Activated T-cell treated with anti-CD3 and anti-CD28 coated beads, Interleukin-2, amount 50 U/mL, for 48 hours (primary cell): Measurements from ENCODE around the gene GPR55.
A peak's percentile ranks its signal among the peaks of the same experiment; 100 is the strongest.
"Not testable (repeated sequence)": the region's sequence is repeated elsewhere in the genome, so short reads cannot be mapped to it uniquely, and the experiment has no call there.

Source experiments
- DNase-seq, 2 experiments: peaks; one replicate each; pipeline ENCODE4 v3.0.0-alpha.2; 2020

The GPR55 gene

DNA sequence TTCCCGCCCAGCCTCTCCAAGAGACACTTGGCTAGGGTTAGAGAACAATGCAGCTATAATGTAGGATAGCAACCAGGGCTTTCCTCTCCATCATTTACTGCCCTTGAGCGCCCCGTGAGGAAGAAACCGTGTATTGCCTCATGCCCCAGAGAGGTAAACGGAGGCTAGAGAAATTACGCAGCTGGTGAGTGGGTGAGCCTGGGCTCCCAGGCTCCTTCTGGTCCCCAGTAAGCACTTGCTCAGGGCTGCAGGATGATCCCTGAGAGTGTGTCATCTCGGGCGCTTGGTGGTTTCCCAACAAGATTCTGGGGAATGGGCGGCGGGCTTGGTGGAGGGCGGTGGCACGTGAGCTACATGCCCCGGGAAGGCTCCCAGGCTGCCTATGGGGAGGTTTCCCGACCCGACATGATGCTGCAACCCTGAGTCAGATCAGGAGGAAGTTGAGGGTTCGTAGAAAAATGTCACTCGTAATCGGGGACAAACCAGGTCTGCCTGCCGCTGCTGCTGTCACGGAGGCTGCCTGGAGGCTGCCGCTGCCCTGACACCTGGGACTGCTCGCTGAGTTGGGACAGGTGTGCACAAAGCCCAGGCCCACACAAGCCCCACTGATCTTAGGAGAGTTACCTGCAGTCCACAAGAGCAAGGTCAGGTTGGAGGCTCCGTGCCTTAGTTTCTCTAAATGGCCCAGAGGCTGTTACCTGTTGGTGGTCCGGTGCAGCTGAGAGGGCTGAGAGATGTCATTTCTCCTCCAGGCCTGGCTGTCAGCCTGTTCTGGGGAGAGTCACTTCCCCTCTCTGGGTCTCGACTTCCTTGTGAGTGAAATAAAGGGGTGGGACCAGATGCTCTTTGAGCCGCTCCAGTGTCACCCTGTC is at the start of gene GPR55:
GPR55 (minus strand) TSS at position 773 of the 872 bp plus-strand sequence. CDS start 14,280 bp downstream, outside the sequence.
- DNase-seq = peak; percentile 84 to 88

DNA sequence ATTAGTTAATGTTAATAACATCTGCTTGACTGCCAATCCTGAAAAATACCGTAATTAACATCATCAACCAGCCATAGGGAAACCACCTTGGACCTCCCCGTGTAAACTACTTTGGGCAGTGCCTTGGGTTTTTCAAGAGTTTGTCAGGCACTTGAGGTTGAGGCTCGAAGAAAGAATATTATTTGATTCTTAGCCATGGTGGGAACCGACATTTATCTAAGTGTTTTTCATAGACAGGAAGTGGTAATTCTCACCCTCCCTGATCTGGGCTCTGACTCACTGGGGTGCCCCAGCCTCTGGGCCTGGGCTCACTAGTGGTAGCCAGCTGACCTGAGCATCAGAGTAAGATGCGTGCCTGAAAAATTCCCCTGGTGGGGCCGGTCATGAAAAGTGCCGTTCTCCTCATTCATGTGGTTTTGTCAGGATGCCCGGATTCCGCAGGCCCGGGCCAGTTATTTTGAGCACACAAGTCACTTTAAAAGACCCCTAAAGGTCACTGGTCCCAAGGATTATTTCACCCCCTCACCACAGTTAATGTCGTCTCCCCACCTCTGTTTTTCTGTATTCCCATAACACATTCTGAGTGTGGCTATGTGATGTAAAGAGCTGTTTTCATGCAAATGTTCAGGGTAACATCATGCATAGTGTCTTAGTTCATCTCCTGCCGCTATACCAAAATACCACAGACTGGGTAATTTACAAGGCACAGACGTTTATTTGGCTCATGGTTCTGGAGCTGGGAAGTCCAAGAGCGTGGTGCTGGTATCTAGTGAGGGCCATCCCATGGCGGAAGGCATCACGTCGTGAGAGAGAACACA is 49.3 kb upstream of the GPR55 start:
- DNase-seq = peak; percentile 79 to 81

DNA sequence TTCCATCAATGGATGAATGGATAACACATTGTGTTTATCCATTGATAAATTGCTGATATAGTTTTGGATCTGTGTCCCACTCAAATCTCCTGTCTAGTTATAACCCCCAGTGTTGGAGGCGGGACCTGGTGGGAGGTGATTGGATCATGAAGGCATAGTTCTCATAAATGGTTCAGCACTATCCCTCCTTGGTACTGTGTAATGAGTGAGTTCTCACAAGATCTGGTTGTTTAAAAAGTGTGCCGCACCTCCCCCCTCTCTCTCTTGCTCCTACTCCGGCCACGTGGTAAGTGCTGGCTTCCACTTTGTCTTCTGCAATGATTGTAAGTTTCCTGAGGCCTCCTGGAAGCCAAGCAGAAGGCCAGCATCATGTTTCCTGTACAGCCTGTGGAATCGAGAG is 47.0 kb upstream of the GPR55 start:
- DNase-seq = peak; percentile 10 to 11

- DNase-seq = peak in 1 of 2 experiments; percentile 10
Measured at GRCh38 chr2:230969659-230970015, 44.6 kb upstream of the GPR55 start.

GRCh38 chr2:230968921-230969658 is 44.0 kb upstream of the GPR55 start:
- peak; percentile 12 to 16 for DNase-seq

DNA sequence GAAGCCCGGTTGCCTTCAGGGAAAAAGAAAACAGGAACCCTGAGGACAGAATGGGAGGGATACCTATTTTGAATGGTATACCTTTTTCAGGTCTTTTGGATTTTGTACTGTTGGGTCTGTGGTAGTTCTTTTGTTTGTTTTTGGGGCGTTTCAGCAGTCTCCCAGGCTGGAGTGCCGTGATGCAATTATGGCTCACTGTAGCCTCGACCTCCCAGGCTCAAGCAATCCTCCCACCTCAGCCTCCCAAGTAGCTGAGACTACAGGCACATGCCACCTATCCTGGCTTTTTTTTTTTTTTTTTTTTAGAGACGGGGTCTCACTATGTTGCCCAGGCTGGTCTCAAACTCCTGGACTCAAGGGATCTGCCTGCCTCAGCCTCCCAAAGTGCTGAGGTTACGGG is 43.3 kb upstream of the GPR55 start:
- DNase-seq = not testable (repeated sequence)

DNA sequence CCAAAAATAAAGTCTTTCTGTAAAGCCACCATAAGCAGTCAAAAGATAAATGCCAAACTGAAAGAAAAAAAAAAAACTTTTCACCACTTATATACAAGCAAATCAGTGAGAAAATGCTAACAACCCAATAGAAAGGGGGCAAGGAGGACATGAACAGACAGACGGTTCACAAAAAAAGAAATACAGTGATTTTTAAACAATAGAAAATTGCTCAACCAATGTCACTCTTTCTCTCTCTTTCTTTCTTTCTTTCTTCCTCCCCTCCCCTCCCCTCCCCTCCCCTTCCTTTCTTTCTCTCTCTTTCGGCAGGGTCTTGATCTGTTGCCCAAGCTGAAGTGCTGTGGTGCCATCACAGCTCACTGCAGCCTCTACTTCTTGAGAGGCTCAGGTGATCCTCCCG is 42.1 kb upstream of the GPR55 start:
- DNase-seq = no peak

DNA sequence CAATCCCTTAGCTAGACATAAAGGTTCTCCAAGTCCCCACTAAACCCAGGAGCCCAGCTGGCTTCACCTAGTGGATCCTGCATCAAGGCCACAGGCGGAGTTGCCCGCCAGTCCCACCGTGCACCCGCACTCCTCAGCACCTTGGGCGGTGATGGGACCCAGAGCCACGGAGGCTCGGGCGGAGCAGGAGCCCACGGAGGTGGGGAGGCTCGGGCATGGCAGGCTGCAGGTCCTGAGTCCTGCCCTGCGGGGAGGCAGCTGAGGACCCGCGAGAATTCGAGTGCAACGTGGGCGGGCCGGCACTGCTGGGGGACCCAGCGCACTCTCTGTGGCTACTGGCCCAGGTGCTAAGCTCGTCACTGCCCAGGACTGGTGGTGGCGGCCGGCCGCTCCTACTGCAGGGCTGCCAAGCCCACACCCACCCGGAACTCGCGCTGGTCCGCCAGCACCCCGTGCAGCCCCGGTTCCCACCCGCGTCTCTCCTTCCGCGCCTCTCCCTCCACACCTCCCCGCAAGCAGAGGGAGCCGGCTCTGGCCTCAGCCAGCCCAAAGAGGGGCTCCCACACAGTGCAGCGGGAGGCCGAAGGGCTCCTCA is 39.2 kb upstream of the GPR55 start:
- DNase-seq = peak in 1 of 2 experiments; percentile 10

- no peak for DNase-seq
Measured at GRCh38 chr2:230961091-230961491, 36.0 kb upstream of the GPR55 start.

DNA sequence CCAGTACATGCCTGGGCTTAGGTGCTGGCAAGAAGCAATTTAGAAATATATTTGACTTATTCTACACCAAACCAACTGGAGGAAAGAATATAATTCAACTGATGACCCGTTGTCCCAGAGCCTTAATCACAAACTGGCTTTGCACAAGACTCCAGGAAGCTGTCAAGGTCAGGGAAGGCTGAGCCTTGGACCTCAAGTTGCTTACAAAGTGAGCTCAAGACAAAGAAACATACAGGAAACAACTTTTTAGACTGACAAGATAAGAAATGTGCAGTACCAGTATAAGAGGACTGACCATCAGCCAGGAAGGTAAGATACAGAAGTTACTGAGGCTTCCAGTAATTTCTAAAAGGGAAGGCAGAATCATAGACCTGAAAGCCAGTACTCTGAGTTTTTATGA is 35.0 kb upstream of the GPR55 start:
- DNase-seq = no peak

DNA sequence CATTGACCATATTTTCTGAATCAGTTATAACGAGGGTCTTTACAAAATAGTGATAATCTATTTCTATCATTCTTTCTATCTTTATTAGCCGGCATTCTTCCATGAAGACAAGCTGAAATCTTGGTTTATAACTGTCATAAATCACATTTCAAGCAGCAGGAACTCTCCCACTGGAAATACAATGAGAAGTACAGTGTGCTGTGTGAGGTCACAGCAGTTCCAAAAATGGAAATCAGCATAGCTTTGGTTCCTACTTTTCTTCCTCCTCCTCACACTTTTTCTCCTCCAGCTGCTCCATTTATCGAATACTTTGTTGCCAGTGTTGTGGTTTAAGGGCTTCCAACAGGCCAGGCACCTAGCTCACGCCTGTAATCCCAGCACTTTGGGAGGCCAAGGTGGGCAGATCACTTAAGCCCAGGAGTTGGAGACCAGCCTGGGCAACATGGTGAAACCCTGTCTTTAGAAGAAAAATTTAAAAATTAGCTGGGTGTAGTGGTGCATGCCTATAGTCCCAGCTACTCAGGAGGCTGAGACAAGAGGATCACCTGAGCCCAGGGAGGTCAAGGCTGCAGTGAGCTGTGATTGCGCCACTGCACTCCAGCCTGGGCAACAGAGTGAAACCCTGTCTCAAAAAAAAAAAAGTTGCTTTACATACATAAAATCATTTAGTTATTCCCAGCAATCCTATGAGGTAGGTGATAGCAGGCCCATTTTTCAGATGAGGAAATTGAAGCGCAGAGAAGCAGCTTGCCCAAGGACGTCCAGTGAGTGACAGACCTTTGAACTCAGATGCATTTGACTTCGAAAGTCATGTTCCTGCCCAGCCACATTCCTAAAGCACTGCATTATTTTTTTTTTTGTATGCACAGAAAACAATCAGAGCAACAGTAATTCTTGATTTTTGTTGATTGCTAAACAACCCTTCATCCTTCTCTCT is 34.0 kb upstream of the GPR55 start:
- DNase-seq = peak in 1 of 2 experiments; percentile 14

- DNase-seq = no peak
Measured at GRCh38 chr2:230957756-230958391, 32.8 kb upstream of the GPR55 start.

GRCh38 chr2:230956827-230957755 is 32.0 kb upstream of the GPR55 start:
- peak; percentile 52 to 54 for DNase-seq

DNA sequence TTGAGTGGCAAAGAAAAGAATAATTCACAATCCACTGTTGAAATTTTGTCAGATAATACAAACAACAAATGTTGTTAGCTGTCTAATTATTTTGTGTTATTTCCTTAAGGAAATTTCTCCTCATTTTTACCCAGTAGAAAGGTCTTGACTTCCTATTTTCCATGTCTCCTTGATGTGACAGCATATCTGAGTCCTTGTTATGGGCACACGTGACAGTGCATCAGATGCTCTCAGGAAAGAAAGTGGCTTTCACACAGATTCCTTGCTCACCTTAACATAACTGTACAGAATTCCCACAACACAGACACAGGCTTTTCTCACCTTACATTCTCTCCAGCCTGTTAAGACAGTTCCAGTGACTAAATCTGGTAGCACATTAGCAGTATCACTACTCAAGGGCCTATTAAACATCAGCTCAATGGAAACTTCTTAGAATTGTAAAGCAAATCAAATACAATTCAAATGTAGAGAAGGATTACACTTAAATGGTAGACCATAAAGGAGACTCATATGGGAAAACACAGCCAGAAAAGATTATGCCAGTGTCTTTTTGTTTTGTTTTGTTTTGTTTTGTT is 30.2 kb upstream of the GPR55 start:
- DNase-seq = peak in 1 of 2 experiments; percentile 7

GRCh38 chr2:230954746-230955145 is 29.7 kb upstream of the GPR55 start:
- no peak for DNase-seq

DNA sequence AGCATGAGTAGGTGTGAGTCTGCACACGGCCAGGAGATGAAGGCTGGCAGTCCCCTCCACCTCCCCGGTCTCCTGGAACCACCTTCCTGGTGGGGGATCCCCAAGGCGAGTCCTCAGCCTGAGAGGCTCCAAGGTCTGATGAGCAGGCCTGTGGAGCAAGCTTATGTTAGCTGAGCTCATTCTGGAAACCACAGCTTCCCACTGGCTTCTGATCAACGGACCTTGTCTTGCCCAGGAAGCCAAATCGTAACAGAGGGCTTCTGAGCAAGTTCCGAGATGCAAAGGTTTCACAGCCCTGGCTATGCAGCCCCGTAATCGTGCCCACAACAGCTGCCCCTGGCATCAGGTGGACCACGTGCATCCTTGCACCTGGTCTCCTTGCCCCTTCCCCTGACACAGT is 28.8 kb upstream of the GPR55 start:
- DNase-seq = no peak

DNA sequence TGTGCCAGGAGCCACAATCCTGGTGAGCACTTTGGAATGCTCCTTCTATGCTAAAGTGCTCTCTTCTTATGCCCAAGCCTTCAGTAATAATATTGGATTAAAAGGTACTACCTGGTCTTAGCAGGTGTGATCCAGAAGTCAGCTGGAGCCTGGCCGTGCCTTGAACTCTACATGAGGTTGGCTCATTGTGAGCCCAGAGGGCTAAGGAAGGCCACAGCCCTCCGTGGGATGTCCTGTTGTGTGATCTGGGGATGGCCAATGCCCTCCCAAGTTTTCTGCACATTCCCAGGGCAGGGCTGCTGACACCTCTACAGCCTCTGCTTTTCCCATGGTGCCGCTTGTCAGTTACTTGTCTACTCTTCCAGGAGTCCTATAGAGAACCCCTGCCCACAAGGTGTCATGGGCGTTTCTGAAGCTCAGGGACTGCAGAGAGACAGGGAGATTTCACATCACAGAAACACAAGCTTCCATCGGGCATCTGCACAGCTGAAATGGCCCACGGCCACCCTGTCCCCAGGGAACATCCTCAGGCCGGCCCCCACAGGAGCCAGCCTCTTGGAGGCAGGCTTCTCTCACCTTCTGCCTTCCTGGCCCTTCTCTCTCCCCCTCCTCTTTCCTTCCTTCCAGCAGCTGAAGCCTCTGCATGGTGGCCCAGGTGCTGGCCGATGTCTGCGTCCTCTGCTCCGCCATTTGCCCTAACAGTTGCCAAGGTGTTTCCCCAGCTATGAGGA is 27.3 kb upstream of the GPR55 start:
- DNase-seq = peak in 1 of 2 experiments; percentile 15

GRCh38 chr2:230951396-230951795 is 26.4 kb upstream of the GPR55 start:
- peak in 1 of 2 experiments; percentile 13 for DNase-seq

DNA sequence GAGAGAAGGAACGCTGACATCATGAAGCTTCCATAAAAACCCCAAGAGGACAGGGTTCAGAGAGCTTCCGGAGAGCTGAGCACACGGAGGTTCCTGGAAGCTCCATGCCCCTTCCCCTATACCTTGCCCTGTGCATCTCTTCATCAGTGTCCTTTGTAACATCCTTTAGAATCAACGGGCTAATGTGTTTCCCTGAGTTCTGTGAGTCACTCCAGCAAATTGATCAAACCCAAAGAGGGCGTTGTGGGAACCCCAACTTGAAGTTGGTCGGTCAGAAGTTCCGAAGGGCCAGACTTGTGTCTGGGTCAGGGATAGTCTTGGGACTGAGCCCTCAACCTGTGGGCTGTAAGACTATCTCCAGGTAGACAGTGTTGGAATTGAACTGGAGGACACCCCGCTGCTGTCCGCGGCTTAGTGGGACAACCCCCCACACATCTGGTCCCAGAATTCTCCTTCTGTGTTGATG is 25.9 kb upstream of the GPR55 start:
- DNase-seq = peak in 1 of 2 experiments; percentile 17
